ENCODE data around the gene PGAM2.
"Not testable (repeated sequence)": the region's sequence is repeated elsewhere in the genome, so short reads cannot be mapped to it uniquely, and the experiment has no call there.

Gene PGAM2

GRCh38 chr7:44022796-44023467, 42.4 kb downstream of the PGAM2 start:
- DNase-seq (ENCODE audit: low read depth): not testable (repeated sequence)

- not testable (repeated sequence) for DNase-seq (ENCODE audit: low read depth)
Measured at GRCh38 chr7:44022069-44022468, 43.3 kb downstream of the PGAM2 start.

GRCh38 chr7:44019825-44020224, 45.5 kb downstream of the PGAM2 start:
- not testable (repeated sequence) for DNase-seq (ENCODE audit: low read depth)

GRCh38 chr7:44018857-44019807, 46.2 kb downstream of the PGAM2 start:
- peak; percentile 72 for DNase-seq (ENCODE audit: low read depth)

- not testable (repeated sequence) for DNase-seq (ENCODE audit: low read depth)
Measured at GRCh38 chr7:44015090-44015489, 50.3 kb downstream of the PGAM2 start.

Data from non-pigmented ciliary epithelial cell (primary cell).